ENCODE results near the gene SH3RF3. TPM values are rescaled to one million over a fixed set of nuclear protein-coding genes. Genes with fewer than 3 reads are reported as not detected.

Gene SH3RF3
- total RNA-seq, 1 donor from 2014 or later, result 7.9 TPM

DNA sequence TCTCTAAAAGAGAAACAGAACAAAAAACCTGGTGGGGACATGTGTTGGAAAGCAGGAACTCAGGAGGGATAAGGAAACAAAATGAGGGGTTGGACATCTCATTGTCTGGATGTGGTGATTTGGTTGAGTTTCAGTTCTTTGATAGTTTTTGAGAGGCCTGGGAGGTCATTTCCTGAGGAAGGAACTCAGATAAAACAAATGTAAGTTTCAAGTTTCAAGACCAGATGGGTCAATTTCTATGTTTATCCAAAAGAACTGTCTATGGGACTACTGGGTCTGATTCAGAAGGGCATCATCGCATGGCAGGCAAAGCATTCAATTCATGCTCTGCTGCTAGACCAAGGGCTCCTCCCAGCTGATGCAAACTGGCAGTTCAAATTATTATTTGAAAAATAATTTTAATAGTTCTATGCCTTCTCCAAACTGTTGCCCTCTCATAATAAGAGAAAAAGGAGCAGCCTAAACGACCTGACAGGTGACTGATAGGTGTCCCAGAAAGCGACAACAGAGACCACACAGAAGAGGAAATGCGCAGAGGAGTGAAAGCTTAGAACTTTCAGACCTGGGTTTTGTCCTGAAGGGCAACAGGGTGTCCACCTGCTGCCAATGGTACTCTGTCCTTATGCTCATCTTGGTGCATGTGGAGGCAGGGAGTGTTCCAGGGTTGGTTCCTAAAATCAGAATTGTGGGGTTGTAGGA is 39.3 kb upstream of the SH3RF3 start:
- intact Hi-C loops (cut with micrococcal nuclease), result no loop called here

DNA sequence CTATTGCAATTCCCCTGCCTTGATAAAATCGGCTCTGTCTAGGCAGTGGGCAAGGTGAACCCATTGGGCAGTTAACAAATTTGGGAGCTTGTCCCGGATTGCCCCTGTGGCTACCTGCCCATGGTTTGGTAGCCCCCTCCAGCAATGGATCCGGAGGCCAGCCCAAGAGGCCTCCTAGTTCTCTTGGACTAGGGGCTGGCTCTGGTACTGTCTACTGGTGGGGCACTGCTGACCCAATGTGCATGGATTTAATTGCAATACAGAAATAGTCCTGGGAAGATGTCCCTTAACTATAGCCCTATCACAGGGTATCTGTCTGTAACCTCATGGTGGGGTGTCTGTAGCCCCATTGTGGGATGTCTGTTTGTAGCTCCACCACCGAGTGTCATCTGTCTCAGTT is 37.5 kb upstream of the SH3RF3 start:
- Histone ChIP-seq H3K27me3 (ENCODE audit: low read depth) (no peaks in the 10 kb centered on the region), H3K36me3 (no peaks in the 10 kb centered on the region), H3K4me3 (no peak overlapping the region), H3K9me3 (replicated peaks) (peaks cover 17% of the 10 kb centered on the region), H3K27ac (replicated peaks) (no peak overlapping the region), H3K4me1 (no peaks in the 10 kb centered on the region)
- intact Hi-C loops (cut with micrococcal nuclease), result no loop called here
- DNase-seq, result no peak
- TF ChIP-seq, protein P1, sequence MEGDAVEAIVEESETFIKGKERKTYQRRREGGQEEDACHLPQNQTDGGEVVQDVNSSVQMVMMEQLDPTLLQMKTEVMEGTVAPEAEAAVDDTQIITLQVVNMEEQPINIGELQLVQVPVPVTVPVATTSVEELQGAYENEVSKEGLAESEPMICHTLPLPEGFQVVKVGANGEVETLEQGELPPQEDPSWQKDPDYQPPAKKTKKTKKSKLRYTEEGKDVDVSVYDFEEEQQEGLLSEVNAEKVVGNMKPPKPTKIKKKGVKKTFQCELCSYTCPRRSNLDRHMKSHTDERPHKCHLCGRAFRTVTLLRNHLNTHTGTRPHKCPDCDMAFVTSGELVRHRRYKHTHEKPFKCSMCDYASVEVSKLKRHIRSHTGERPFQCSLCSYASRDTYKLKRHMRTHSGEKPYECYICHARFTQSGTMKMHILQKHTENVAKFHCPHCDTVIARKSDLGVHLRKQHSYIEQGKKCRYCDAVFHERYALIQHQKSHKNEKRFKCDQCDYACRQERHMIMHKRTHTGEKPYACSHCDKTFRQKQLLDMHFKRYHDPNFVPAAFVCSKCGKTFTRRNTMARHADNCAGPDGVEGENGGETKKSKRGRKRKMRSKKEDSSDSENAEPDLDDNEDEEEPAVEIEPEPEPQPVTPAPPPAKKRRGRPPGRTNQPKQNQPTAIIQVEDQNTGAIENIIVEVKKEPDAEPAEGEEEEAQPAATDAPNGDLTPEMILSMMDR (IDR thresholded peaks at IDR 0.05; ENCODE audit: borderline replicate concordance), result no peak

More for the DNA sequence above, 39.3 kb upstream of the SH3RF3 start:
- H3K4me3 ChIP-seq, result no peak overlapping the region
- peaks cover 16% of the 10 kb centered on the region for H3K9me3 ChIP-seq (replicated peaks)
- DNase-seq, result no peak
- no peak overlapping the region for H3K27ac ChIP-seq (replicated peaks)
- H3K36me3 ChIP-seq, result no peaks in the 10 kb centered on the region
- TF ChIP-seq, protein P1 (IDR thresholded peaks at IDR 0.05; ENCODE audit: borderline replicate concordance), result no peak
- peaks cover 7% of the 10 kb centered on the region for H3K27me3 ChIP-seq (ENCODE audit: low read depth)
- H3K4me1 ChIP-seq, result no peaks in the 10 kb centered on the region

DNA sequence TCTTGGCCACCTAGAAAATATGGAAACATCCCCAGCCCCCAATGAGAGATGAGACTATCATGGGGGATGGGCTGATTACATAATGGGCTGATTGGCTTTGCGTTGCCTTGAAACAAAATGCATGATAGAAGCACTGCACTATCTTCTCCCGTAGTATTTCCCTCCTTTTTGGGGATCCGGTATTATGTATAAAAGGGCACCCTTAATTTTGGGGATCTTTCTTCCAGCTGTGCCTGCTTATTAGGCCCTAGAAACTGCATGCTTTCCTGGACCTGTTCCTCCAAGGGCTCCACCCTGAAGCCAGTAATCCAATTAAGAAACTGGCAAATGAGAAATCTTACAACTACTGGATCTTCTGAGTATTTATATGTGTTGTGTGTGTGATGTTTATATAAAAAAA is 34.9 kb upstream of the SH3RF3 start:
- Histone ChIP-seq H3K4me3 (no peak overlapping the region), H3K27ac (replicated peaks) (no peak overlapping the region), H3K9me3 (replicated peaks) (peaks cover 17% of the 10 kb centered on the region), H3K27me3 (ENCODE audit: low read depth) (no peaks in the 10 kb centered on the region), H3K36me3 (no peaks in the 10 kb centered on the region), H3K4me1 (no peaks in the 10 kb centered on the region)
- TF ChIP-seq, protein P1 (IDR thresholded peaks at IDR 0.05; ENCODE audit: borderline replicate concordance), result no peak
- no peak for DNase-seq
- intact Hi-C loops (cut with micrococcal nuclease), result no loop called here

DNA sequence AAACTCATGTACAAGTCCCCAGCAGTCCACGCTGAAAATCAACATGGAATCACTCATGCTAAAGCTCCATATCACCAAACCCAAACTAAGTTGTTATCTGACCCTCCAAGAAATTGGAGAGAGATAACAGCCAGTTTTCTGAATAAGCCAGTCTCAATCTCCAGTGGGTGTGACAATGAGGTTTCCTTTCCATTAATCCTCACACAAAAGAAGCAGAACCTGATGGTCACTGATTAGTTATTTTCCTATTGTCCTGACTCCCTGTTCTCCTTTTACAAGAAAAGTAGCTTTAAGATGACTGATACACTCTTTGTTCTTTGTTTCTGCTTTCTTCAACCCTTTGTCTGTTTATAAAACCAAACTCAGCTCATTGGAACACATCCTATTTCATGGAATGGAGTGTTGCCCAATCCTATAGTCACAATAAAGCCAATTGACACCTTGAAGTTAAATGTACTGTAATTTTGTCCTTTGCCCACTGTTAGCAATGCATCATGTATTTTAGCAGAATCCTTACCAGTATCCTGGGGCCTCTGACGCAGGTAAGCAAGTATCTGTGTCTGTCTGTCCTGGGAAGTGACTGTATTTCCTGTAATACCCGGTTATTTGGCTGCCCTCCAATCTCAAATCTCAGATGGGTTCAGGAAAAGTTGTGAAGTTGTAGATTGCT is 30.6 kb upstream of the SH3RF3 start:
- Histone ChIP-seq H3K4me3 (no peak overlapping the region), H3K27me3 (ENCODE audit: low read depth) (peaks cover 30% of the 10 kb centered on the region), H3K9me3 (replicated peaks) (peaks cover 13% of the 10 kb centered on the region), H3K36me3 (no peaks in the 10 kb centered on the region), H3K4me1 (no peaks in the 10 kb centered on the region), H3K27ac (replicated peaks) (no peak overlapping the region)
- DNase-seq, result no peak
- TF ChIP-seq, protein P1 (IDR thresholded peaks at IDR 0.05; ENCODE audit: borderline replicate concordance), result no peak
- intact Hi-C loops (cut with micrococcal nuclease), result no loop called here

DNA sequence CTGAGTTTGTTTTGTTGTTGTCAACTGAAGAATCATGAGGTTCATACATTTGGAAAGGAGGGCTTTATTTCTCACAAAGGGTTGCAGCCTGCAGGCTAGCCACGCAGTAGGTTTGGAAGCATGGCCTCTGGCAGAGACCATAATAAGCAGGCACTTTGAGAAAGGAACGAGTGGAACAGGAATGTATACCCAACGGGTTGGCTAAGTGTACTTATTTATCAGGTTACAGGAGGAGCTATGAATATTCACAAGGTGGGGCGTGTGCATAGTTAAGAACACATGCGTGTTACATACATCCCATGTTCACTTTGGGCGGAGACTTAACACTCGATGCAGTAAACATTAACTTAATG is 30.1 kb upstream of the SH3RF3 start:
- Histone ChIP-seq H3K4me3 (no peak overlapping the region), H3K27me3 (ENCODE audit: low read depth) (peaks cover 34% of the 10 kb centered on the region), H3K9me3 (replicated peaks) (peaks cover 8% of the 10 kb centered on the region), H3K4me1 (no peaks in the 10 kb centered on the region), H3K36me3 (no peaks in the 10 kb centered on the region), H3K27ac (replicated peaks) (no peak overlapping the region)
- TF ChIP-seq, protein P1 (IDR thresholded peaks at IDR 0.05; ENCODE audit: borderline replicate concordance), result no peak
- DNase-seq, result no peak
- intact Hi-C loops (cut with micrococcal nuclease), result no loop called here

Data from left ventricle myocardium inferior (tissue), 1 donor.